Measurements from ENCODE around the gene OTUD6A. TPM values are rescaled to one million over a fixed set of nuclear protein-coding genes. Genes with fewer than 3 reads are reported as not detected.

Gene OTUD6A
- total and polyA plus RNA-seq, 9 of the 15 experiments (the other 6 are each of a cell fraction or from before 2014, with no cell fraction given) = not detected

DNA sequence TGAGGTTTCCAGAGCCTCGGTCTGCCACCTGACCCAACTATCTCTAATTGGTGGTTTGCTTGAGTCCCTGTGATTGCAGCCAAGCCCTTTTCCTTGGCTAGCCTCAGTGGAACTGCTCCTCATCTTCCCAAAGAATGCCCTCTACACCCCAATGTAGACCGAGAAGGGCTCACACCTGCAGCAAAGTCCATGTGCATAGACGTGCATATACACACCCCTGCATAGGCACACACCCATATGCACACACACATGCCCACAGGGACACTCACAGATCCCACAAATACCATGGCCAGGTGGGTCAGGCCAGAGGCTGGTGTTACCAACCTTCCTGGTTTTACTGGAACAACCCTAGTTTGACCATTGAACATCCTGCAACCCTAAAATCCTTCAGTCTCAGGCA, 12.9 kb upstream of the OTUD6A start:
- no peaks in the 10 kb centered on the region for H3K9me3 ChIP-seq (replicated peaks; ENCODE audit: control insufficient read depth, insufficient read depth, low read depth, low read length)
- BruUV-seq (replicated peaks) = no TSS peak
- no peak overlapping the region for H3K27ac ChIP-seq (ENCODE audit: extremely low read depth, low read depth, low read length)
- no peak for DNase-seq (ENCODE audit: extremely low read depth in 1 of 4, low spot score in 3 of 4)
- no peaks in the 10 kb centered on the region for H3K9me1 ChIP-seq (ENCODE audit: control insufficient read depth, insufficient read depth, low read length)
- in situ Hi-C loops (cut with MboI) = loop anchor here (25.0 kb wide), 1 partner anchor 512 kb away; no protein-coding TSS in a partner anchor
- H3K79me2 ChIP-seq (ENCODE audit: control insufficient read depth, insufficient read depth, low read length) = no peaks in the 10 kb centered on the region
- CTCF ChIA-PET (ENCODE audit: low intra/inter-chr PET ratio) = no interaction called here
- no peaks in the 10 kb centered on the region; the same call in 1 of the 2 replicates for H4K20me1 ChIP-seq (replicated peaks; ENCODE audit: control insufficient read depth, insufficient read depth, low read length)
- FAIRE-seq = no peak
- 0% methylated on average over 2 of the region's 3 CpGs for WGBS (ENCODE audit: insufficient coverage, low coverage, missing lambda C conversion rate)
- H3K27me3 ChIP-seq (ENCODE audit: control insufficient read depth in 2 of 2, insufficient read depth in 2 of 2, low read length in 2 of 2) = peaks cover 0 to 18% of the 10 kb centered on the region in 2 experiments; a peak in 3 of 5 replicates
- intact Hi-C loops (cut with micrococcal nuclease) = no loop called here
- no peaks in the 10 kb centered on the region for H3K4me1 ChIP-seq (replicated peaks in 1 of 2; ENCODE audit: control insufficient read depth in 2 of 2, insufficient read depth in 2 of 2, low read length in 2 of 2)
- TF ChIP-seq, protein P1, sequence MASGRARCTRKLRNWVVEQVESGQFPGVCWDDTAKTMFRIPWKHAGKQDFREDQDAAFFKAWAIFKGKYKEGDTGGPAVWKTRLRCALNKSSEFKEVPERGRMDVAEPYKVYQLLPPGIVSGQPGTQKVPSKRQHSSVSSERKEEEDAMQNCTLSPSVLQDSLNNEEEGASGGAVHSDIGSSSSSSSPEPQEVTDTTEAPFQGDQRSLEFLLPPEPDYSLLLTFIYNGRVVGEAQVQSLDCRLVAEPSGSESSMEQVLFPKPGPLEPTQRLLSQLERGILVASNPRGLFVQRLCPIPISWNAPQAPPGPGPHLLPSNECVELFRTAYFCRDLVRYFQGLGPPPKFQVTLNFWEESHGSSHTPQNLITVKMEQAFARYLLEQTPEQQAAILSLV (tag; IDR thresholded peaks at IDR 0.05) = no peak
- TF ChIP-seq, protein P2, sequence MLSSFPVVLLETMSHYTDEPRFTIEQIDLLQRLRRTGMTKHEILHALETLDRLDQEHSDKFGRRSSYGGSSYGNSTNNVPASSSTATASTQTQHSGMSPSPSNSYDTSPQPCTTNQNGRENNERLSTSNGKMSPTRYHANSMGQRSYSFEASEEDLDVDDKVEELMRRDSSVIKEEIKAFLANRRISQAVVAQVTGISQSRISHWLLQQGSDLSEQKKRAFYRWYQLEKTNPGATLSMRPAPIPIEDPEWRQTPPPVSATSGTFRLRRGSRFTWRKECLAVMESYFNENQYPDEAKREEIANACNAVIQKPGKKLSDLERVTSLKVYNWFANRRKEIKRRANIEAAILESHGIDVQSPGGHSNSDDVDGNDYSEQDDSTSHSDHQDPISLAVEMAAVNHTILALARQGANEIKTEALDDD (IDR thresholded peaks at IDR 0.05) = no peak
- TF ChIP-seq ZNF717 (CRISPR knock-in tag; IDR thresholded peaks at IDR 0.05) (no peak), ESRRB (CRISPR knock-in tag; IDR thresholded peaks at IDR 0.05; ENCODE audit: borderline replicate concordance) (no peak), PHTF2 (CRISPR knock-in tag; IDR thresholded peaks at IDR 0.05) (no peak)
- H3K4me3 ChIP-seq = no peak overlapping the region
- POLR2A ChIA-PET = no interaction called here
- ATAC-seq = no peak
- no peaks in the 10 kb centered on the region for H3K36me3 ChIP-seq (ENCODE audit: control insufficient read depth, insufficient read depth, low read length)
- no peak overlapping the region for H3K4me2 ChIP-seq (ENCODE audit: insufficient read depth, low read length)
- no peak overlapping the region for H2AFZ ChIP-seq (ENCODE audit: low read depth, low read length)
- no peak overlapping the region for H3K9ac ChIP-seq (ENCODE audit: insufficient read depth in 1 of 2, low read depth in 2 of 2, low read length in 2 of 2)
